GM12878 (cell line): ENCODE measurements around the gene BMP2. TPM values are rescaled to one million over a fixed set of nuclear protein-coding genes. Genes with fewer than 3 reads are reported as not detected.

Experiments used
- ATAC-seq: fragments of 200-7000 bp; cut with Tn5 transposase; 3 replicates; pipeline ENCODE4 v1.9.1; 2020; ENCODE audit warnings: mild to moderate bottlenecking, moderate library complexity
- BruUV-seq: library from RNA; stranded (reverse); fragments of 400-500 nt; replicated peaks from 2 replicates; lab custom pipeline; 2021; lab: Mats Ljungman, UMichigan
- CTCF ChIA-PET: fragments of 300-600 bp; sonication (Branson Sonifier 250); formaldehyde crosslinking; extraction: SDS; loops from one replicate; lab custom pipeline; 2021; ENCODE audit warnings: inconsistent platforms; lab: Yijun Ruan, JAX
- POLR2A ChIA-PET: fragments of 350-600 bp; formaldehyde crosslinking; extraction: SDS; loops from one replicate; lab custom pipeline; 2021; ENCODE audit warnings: inconsistent platforms; lab: Charles Lee
- RAD21 ChIA-PET: fragments of 300-600 bp; sonication (Branson Sonifier 250); formaldehyde crosslinking; loops from one replicate; lab custom pipeline; 2023; ENCODE audit warnings: antibody characterized with exemption; ENCODE audit not compliant: unreplicated experiment; lab: Charles Lee
- SMC1A ChIA-PET: fragments of 300-600 bp; sonication (Branson Sonifier 250); formaldehyde crosslinking; loops from one replicate; lab custom pipeline; 2023; ENCODE audit not compliant: unreplicated experiment, uncharacterized antibody; lab: Charles Lee
- DNase-seq: peaks from one replicate; pipeline ENCODE4 v3.0.0-alpha.2; 2011; ENCODE audit warnings: low read depth, low spot score
- FAIRE-seq: peaks from 3 replicates; lab custom pipeline; 2011; peaks lifted over from hg19 to GRCh38; lab: Jason Lieb, UNC
- H2AFZ ChIP-seq: 2 replicates; pipeline ENCODE4 v1.6.0; 2011; ENCODE audit warnings: low read depth, low read length, control low read depth; ENCODE audit not compliant: control insufficient read depth
- H3K27ac ChIP-seq: 2 replicates; pipeline ENCODE4 v1.5.1; 2011; ENCODE audit warnings: control low read depth; ENCODE audit not compliant: control insufficient read depth, insufficient read depth
- H3K27me3 ChIP-seq, 2 experiments: replicated peaks in 1 of 2; 2 replicates each; pipeline versions ENCODE4 v1.6.0 to v1.6.1; 2011; ENCODE audit warnings: low read length in 1 of 2; ENCODE audit not compliant: control insufficient read depth in 2 of 2, insufficient read depth in 2 of 2
- H3K36me3 ChIP-seq, 2 experiments: 2 replicates each; pipeline ENCODE4 v1.5.1; 2011; ENCODE audit warnings: low read length in 1 of 2; ENCODE audit not compliant: control insufficient read depth in 2 of 2, insufficient read depth in 2 of 2
- H3K4me1 ChIP-seq: 2 replicates; pipeline ENCODE4 v1.6.1; 2011; ENCODE audit warnings: mild to moderate bottlenecking, low read length, moderate library complexity, mixed read lengths; ENCODE audit not compliant: control insufficient read depth, insufficient read depth
- H3K4me2 ChIP-seq: 2 replicates; pipeline ENCODE4 v1.6.0; 2011; ENCODE audit warnings: control low read depth; ENCODE audit not compliant: control insufficient read depth, insufficient read depth
- H3K4me3 ChIP-seq: fragments of 200-600 bp; sonication (generic); 2 replicates; pipeline ENCODE4 v1.5.1; 2016
- H3K79me2 ChIP-seq: 2 replicates; pipeline ENCODE4 v1.6.0; 2011; ENCODE audit warnings: low read length; ENCODE audit not compliant: control insufficient read depth, insufficient read depth
- H3K9ac ChIP-seq: 2 replicates; pipeline ENCODE4 v1.8.0; 2011; ENCODE audit warnings: low read length, control low read depth, mixed read lengths; ENCODE audit not compliant: control insufficient read depth, insufficient read depth
- H3K9me3 ChIP-seq: replicated peaks from 3 replicates; pipeline ENCODE4 v1.5.1; 2011; ENCODE audit warnings: mild to moderate bottlenecking, low read length; ENCODE audit not compliant: control insufficient read depth, insufficient read depth
- H4K20me1 ChIP-seq: 2 replicates; pipeline ENCODE4 v1.6.0; 2011; ENCODE audit not compliant: control insufficient read depth, insufficient read depth
- BCL11A ChIP-seq: IDR thresholded peaks from 2 replicates; pipeline ENCODE4 v1.6.1; 2011; ENCODE audit warnings: low read depth, low read length
- CBX3 ChIP-seq: fragments of 200-600 bp; sonication (generic); IDR thresholded peaks from 2 replicates; pipeline ENCODE4 v1.6.1; 2016; ENCODE audit warnings: low read depth, borderline replicate concordance
- MEF2B ChIP-seq: fragments of 450-650 bp; IDR thresholded peaks from 2 replicates; pipeline ENCODE4 v1.6.1; 2018; ENCODE audit warnings: mild to moderate bottlenecking, moderate library complexity; ENCODE audit not compliant: partially characterized antibody, poor library complexity, severe bottlenecking
- MTA3 ChIP-seq: IDR thresholded peaks from 2 replicates; pipeline ENCODE4 v1.6.1; 2012; ENCODE audit warnings: low read length, inconsistent platforms, borderline replicate concordance
- POLR2AphosphoS2 ChIP-seq: IDR thresholded peaks from 2 replicates; pipeline ENCODE4 v1.6.1; 2011; ENCODE audit warnings: low read depth, mild to moderate bottlenecking, low read length, improper control_type of control experiment, moderate library complexity
- POLR2AphosphoS5 ChIP-seq: IDR thresholded peaks from 2 replicates; pipeline ENCODE4 v1.6.1; 2011; ENCODE audit warnings: mild to moderate bottlenecking, low read length, inconsistent platforms
- SMC3 ChIP-seq: IDR thresholded peaks from 2 replicates; pipeline ENCODE4 v1.6.1; 2011; ENCODE audit warnings: low read length, improper control_type of control experiment, borderline replicate concordance
- TBL1XR1 ChIP-seq: IDR thresholded peaks from 2 replicates; pipeline ENCODE4 v1.6.1; 2012; ENCODE audit warnings: low read depth, low read length, improper control_type of control experiment
- ZNF217 ChIP-seq: fragments of 450-650 bp; IDR thresholded peaks from 2 replicates; pipeline ENCODE4 v1.6.1; 2017; ENCODE audit warnings: antibody characterized with exemption, mild to moderate bottlenecking
- WGBS: methylation state at CpG from one replicate; pipeline ENCODE4 v1.1.6; 2016; ENCODE audit warnings: low lambda C conversion rate; ENCODE audit not compliant: insufficient replicate concordance, insufficient coverage; ENCODE audit errors: missing lambda C conversion rate; 5-methylcytosine and 5-hydroxymethylcytosine counted together
- in situ Hi-C: fragments of 300-500 bp; cut with MboI; formaldehyde crosslinking; loops from 9 replicates; pipeline ENCODE4 v1.14.3; 2018; ENCODE audit warnings: mixed read lengths
- intact Hi-C: fragments of 100-400 bp; cut with micrococcal nuclease; formaldehyde crosslinking; loops from one replicate; pipeline ENCODE4 v1.14.2; 2022; ENCODE audit not compliant: unreplicated experiment
- polyA plus RNA-seq, 11 experiments: library from polyadenylated mRNA; depleted of rRNA in 4 of 11; unstranded in 6 of 11; stranded (reverse) in 5 of 11; fragments of >200 nt; fragmentation: Nextera tagmentation in 4 of 11; fragmentation: Illumina TruSeq in 1 of 11; extraction: Ambion mirVana in 4 of 11; extraction: Trizol in 1 of 11; gene quantifications; 1 replicate in 1 of 11; 2 replicates in 10 of 11; pipeline versions ENCODE4 v1.2.1 to v1.2.3, GENCODE V29; 2011 to 2016; ENCODE audit warnings: inconsistent platforms in 2 of 11, missing spikeins in 2 of 11, low read depth in 1 of 11
- total RNA-seq, 4 experiments: library from RNA; depleted of rRNA in 3 of 4; stranded (reverse); fragments of >200 nt in 3 of 4; fragmentation: Illumina TruSeq in 1 of 4; extraction: Trizol in 1 of 4; gene quantifications; 2 replicates each; pipeline versions ENCODE4 v1.2.1 to v1.2.3, GENCODE V29; 2013 to 2021
- TF ChIP-seq, protein P1 (sequence below): fragments of 450-650 bp; IDR thresholded peaks from 2 replicates; pipeline ENCODE4 v1.6.1; 2017; ENCODE audit warnings: mild to moderate bottlenecking, moderate library complexity
- TF ChIP-seq, protein P2 (sequence below): fragments of 450-650 bp; formaldehyde crosslinking; IDR thresholded peaks from 2 replicates; pipeline ENCODE4 v1.5.0; 2022; ENCODE audit warnings: mild to moderate bottlenecking, missing genetic modification characterization
- TF ChIP-seq, protein P3 (sequence below): IDR thresholded peaks from 2 replicates; pipeline ENCODE4 v1.6.1; 2011; ENCODE audit warnings: low read depth, low read length, improper control_type of control experiment, borderline replicate concordance
- TF ChIP-seq, protein P4 (sequence below): IDR thresholded peaks from 2 replicates; pipeline ENCODE4 v1.6.1; 2012; ENCODE audit warnings: mild to moderate bottlenecking, low read depth, low read length

Gene BMP2
- total and polyA plus RNA-seq, 10 of the 15 experiments (the other 5 are each of a cell fraction or from before 2014, with no cell fraction given) = 0.35 to 3.2 (median 0.71) TPM

DNA sequence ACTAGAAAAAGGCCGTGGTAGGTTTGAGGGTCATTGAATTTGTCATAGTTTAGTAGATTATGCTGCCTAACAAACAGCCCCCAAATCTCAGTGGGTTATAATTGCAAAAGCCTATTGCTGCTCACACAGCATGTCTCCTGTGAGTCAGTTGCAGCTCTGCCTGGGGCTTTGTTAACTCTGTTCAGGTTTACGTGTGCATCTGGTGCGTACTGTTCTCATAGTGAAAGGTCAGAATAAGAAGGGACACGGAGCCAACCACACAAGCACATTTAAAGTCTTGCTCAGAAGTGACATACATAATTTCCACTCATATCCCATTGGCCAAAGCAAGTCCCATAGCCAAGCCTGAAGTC lies 48.1 kb upstream of the BMP2 start:
- H3K9ac ChIP-seq = no peak overlapping the region
- H3K27me3 ChIP-seq = no peaks in the 10 kb centered on the region
- no peaks in the 10 kb centered on the region for H3K9me3 ChIP-seq
- FAIRE-seq = no peak
- no peak overlapping the region for H3K4me3 ChIP-seq
- ChIA-PET SMC1A (interaction anchor here (1.4 to 4.3 kb wide), 2 partner anchors 13 to 26 kb away, joined by 4 to 32 read pairs; no protein-coding TSS in a partner anchor), CTCF (no interaction called here), RAD21 (no interaction called here), POLR2A (no interaction called here)
- no peak for ATAC-seq
- WGBS = 30% methylated on average over 4 of the region's 4 CpGs
- H3K27ac ChIP-seq = no peak overlapping the region
- intact Hi-C loops (no loop called here), in situ Hi-C loops (no loop called here)
- no peaks in the 10 kb centered on the region for H4K20me1 ChIP-seq
- no peak overlapping the region for H3K4me2 ChIP-seq
- BruUV-seq = no TSS peak
- no peak overlapping the region for H2AFZ ChIP-seq
- no peaks in the 10 kb centered on the region for H3K4me1 ChIP-seq
- H3K79me2 ChIP-seq = no peaks in the 10 kb centered on the region
- no peaks in the 10 kb centered on the region; a peak in 1 of 4 replicates for H3K36me3 ChIP-seq
- no peak for DNase-seq
- no peak for TF ChIP-seq POLR2AphosphoS2
- TF ChIP-seq, protein P1, sequence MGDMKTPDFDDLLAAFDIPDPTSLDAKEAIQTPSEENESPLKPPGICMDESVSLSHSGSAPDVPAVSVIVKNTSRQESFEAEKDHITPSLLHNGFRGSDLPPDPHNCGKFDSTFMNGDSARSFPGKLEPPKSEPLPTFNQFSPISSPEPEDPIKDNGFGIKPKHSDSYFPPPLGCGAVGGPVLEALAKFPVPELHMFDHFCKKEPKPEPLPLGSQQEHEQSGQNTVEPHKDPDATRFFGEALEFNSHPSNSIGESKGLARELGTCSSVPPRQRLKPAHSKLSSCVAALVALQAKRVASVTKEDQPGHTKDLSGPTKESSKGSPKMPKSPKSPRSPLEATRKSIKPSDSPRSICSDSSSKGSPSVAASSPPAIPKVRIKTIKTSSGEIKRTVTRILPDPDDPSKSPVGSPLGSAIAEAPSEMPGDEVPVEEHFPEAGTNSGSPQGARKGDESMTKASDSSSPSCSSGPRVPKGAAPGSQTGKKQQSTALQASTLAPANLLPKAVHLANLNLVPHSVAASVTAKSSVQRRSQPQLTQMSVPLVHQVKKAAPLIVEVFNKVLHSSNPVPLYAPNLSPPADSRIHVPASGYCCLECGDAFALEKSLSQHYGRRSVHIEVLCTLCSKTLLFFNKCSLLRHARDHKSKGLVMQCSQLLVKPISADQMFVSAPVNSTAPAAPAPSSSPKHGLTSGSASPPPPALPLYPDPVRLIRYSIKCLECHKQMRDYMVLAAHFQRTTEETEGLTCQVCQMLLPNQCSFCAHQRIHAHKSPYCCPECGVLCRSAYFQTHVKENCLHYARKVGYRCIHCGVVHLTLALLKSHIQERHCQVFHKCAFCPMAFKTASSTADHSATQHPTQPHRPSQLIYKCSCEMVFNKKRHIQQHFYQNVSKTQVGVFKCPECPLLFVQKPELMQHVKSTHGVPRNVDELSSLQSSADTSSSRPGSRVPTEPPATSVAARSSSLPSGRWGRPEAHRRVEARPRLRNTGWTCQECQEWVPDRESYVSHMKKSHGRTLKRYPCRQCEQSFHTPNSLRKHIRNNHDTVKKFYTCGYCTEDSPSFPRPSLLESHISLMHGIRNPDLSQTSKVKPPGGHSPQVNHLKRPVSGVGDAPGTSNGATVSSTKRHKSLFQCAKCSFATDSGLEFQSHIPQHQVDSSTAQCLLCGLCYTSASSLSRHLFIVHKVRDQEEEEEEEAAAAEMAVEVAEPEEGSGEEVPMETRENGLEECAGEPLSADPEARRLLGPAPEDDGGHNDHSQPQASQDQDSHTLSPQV = no peak
- TF ChIP-seq BCL11A = no peak
- TF ChIP-seq TBL1XR1 = no peak
- no peak for TF ChIP-seq SMC3
- no peak for TF ChIP-seq CBX3
- TF ChIP-seq MEF2B = no peak
- TF ChIP-seq, protein P2, sequence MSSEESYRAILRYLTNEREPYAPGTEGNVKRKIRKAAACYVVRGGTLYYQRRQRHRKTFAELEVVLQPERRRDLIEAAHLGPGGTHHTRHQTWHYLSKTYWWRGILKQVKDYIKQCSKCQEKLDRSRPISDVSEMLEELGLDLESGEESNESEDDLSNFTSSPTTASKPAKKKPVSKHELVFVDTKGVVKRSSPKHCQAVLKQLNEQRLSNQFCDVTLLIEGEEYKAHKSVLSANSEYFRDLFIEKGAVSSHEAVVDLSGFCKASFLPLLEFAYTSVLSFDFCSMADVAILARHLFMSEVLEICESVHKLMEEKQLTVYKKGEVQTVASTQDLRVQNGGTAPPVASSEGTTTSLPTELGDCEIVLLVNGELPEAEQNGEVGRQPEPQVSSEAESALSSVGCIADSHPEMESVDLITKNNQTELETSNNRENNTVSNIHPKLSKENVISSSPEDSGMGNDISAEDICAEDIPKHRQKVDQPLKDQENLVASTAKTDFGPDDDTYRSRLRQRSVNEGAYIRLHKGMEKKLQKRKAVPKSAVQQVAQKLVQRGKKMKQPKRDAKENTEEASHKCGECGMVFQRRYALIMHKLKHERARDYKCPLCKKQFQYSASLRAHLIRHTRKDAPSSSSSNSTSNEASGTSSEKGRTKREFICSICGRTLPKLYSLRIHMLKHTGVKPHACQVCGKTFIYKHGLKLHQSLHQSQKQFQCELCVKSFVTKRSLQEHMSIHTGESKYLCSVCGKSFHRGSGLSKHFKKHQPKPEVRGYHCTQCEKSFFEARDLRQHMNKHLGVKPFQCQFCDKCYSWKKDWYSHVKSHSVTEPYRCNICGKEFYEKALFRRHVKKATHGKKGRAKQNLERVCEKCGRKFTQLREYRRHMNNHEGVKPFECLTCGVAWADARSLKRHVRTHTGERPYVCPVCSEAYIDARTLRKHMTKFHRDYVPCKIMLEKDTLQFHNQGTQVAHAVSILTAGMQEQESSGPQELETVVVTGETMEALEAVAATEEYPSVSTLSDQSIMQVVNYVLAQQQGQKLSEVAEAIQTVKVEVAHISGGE (CRISPR knock-in tag) = no peak
- no peak for TF ChIP-seq ZNF217
- TF ChIP-seq MTA3 = no peak
- TF ChIP-seq, protein P3, sequence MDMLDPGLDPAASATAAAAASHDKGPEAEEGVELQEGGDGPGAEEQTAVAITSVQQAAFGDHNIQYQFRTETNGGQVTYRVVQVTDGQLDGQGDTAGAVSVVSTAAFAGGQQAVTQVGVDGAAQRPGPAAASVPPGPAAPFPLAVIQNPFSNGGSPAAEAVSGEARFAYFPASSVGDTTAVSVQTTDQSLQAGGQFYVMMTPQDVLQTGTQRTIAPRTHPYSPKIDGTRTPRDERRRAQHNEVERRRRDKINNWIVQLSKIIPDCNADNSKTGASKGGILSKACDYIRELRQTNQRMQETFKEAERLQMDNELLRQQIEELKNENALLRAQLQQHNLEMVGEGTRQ = no peak
- TF ChIP-seq, protein P4, sequence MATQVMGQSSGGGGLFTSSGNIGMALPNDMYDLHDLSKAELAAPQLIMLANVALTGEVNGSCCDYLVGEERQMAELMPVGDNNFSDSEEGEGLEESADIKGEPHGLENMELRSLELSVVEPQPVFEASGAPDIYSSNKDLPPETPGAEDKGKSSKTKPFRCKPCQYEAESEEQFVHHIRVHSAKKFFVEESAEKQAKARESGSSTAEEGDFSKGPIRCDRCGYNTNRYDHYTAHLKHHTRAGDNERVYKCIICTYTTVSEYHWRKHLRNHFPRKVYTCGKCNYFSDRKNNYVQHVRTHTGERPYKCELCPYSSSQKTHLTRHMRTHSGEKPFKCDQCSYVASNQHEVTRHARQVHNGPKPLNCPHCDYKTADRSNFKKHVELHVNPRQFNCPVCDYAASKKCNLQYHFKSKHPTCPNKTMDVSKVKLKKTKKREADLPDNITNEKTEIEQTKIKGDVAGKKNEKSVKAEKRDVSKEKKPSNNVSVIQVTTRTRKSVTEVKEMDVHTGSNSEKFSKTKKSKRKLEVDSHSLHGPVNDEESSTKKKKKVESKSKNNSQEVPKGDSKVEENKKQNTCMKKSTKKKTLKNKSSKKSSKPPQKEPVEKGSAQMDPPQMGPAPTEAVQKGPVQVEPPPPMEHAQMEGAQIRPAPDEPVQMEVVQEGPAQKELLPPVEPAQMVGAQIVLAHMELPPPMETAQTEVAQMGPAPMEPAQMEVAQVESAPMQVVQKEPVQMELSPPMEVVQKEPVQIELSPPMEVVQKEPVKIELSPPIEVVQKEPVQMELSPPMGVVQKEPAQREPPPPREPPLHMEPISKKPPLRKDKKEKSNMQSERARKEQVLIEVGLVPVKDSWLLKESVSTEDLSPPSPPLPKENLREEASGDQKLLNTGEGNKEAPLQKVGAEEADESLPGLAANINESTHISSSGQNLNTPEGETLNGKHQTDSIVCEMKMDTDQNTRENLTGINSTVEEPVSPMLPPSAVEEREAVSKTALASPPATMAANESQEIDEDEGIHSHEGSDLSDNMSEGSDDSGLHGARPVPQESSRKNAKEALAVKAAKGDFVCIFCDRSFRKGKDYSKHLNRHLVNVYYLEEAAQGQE = no peak
- no peak for TF ChIP-seq POLR2AphosphoS5
